K562 (cell line): ENCODE data around the gene TP53I13. TPM values are rescaled to one million over a fixed set of nuclear protein-coding genes. Genes with fewer than 3 reads are reported as not detected.

ENCODE experiments used
- ATAC-seq: fragments of 200-7000 bp; cut with Tn5 transposase; 3 replicates; pipeline ENCODE4 v1.9.1; 2020; ENCODE audit warnings: moderate library complexity
- BruUV-seq: library from RNA; stranded (reverse); fragments of 400-500 nt; replicated peaks from 2 replicates; lab custom pipeline; 2021; lab: Mats Ljungman, UMichigan
- CTCF ChIA-PET: fragments of 300-600 bp; formaldehyde crosslinking; extraction: SDS; loops from one replicate; lab custom pipeline; 2021; ENCODE audit warnings: low intra/inter-chr PET ratio; lab: Yijun Ruan, JAX
- POLR2A ChIA-PET: fragments of 300-600, 350-650 bp; sonication (Branson Sonifier 250); formaldehyde crosslinking; extraction: SDS; loops from one replicate; lab custom pipeline; 2021; ENCODE audit warnings: antibody characterized with exemption, inconsistent platforms; lab: Yijun Ruan, JAX
- DNase-seq, 4 experiments: peaks; one replicate each; pipeline versions ENCODE4 v3.0.0 to v3.0.0-alpha.2; 2011 to 2018; ENCODE audit warnings: low spot score in 3 of 4, mixed read lengths in 3 of 4; ENCODE audit errors: extremely low read depth in 1 of 4
- FAIRE-seq: peaks from 2 replicates; lab custom pipeline; 2011; peaks lifted over from hg19 to GRCh38; lab: Jason Lieb, UNC
- H2AFZ ChIP-seq: 2 replicates; pipeline ENCODE4 v1.6.0; 2011; ENCODE audit warnings: low read depth, low read length, control low read depth, inconsistent platforms
- H3K27ac ChIP-seq: fragments of 200-600 bp; 3 replicates; pipeline ENCODE4 v1.8.0; 2011; ENCODE audit warnings: low read depth, mild to moderate bottlenecking, control low read depth, inconsistent platforms, low read length, moderate library complexity, mixed read lengths; ENCODE audit errors: extremely low read depth
- H3K27me3 ChIP-seq, 2 experiments: fragments of 300-600 bp in 1 of 2; 2 replicates in 1 of 2; 3 replicates in 1 of 2; pipeline versions ENCODE4 v1.6.0 to v1.8.0; 2011; ENCODE audit warnings: inconsistent platforms in 2 of 2, low read length in 2 of 2, mild to moderate bottlenecking in 1 of 2, mixed read lengths in 1 of 2, moderate library complexity in 1 of 2; ENCODE audit not compliant: control insufficient read depth in 2 of 2, insufficient read depth in 2 of 2
- H3K36me3 ChIP-seq: fragments of 300-600 bp; 3 replicates; pipeline ENCODE4 v1.8.0; 2011; ENCODE audit warnings: mild to moderate bottlenecking, low read length, inconsistent platforms; ENCODE audit not compliant: control insufficient read depth, insufficient read depth
- H3K4me1 ChIP-seq, 2 experiments: fragments of 200-600 bp in 1 of 2; replicated peaks in 1 of 2; 2 replicates in 1 of 2; 3 replicates in 1 of 2; pipeline versions ENCODE4 v1.5.1 to v1.8.0; 2011; ENCODE audit warnings: inconsistent platforms in 2 of 2, low read length in 2 of 2, mild to moderate bottlenecking in 1 of 2, mixed read lengths in 1 of 2, moderate library complexity in 1 of 2; ENCODE audit not compliant: control insufficient read depth in 2 of 2, insufficient read depth in 2 of 2
- H3K4me2 ChIP-seq: 2 replicates; pipeline ENCODE4 v1.6.1; 2011; ENCODE audit warnings: low read length, control low read depth, inconsistent platforms, mixed read lengths; ENCODE audit not compliant: insufficient read depth
- H3K4me3 ChIP-seq: fragments of 200-600 bp; sonication (generic), shearing (Covaris generic); 2 replicates; pipeline ENCODE4 v1.5.1; 2016; ENCODE audit warnings: control low read depth, inconsistent platforms
- H3K79me2 ChIP-seq: fragments of 200-600 bp; 3 replicates; pipeline ENCODE4 v1.8.0; 2011; ENCODE audit warnings: low read length, inconsistent platforms; ENCODE audit not compliant: control insufficient read depth, insufficient read depth
- H3K9ac ChIP-seq, 2 experiments: 2 replicates each; pipeline versions ENCODE4 v1.6.0 to v1.6.1; 2011; ENCODE audit warnings: low read depth in 2 of 2, low read length in 2 of 2, control low read depth in 1 of 2, inconsistent platforms in 1 of 2, mild to moderate bottlenecking in 1 of 2, mixed read lengths in 1 of 2; ENCODE audit not compliant: insufficient read depth in 1 of 2
- H3K9me1 ChIP-seq: one replicate; pipeline ENCODE4 v1.6.0; 2011; ENCODE audit warnings: inconsistent platforms, mild to moderate bottlenecking, low read length, moderate library complexity; ENCODE audit not compliant: control insufficient read depth, insufficient read depth
- H3K9me3 ChIP-seq: replicated peaks from 2 replicates; pipeline ENCODE4 v1.5.1; 2011; ENCODE audit warnings: low read depth, low read length, inconsistent platforms; ENCODE audit not compliant: control insufficient read depth, insufficient read depth
- H4K20me1 ChIP-seq: replicated peaks from 2 replicates; pipeline ENCODE4 v1.6.1; 2011; ENCODE audit warnings: low read length, inconsistent platforms, mixed read lengths; ENCODE audit not compliant: control insufficient read depth, insufficient read depth
- EGR1 ChIP-seq: fragments of 450-650 bp; conservative IDR thresholded peaks from 2 replicates; pipeline ENCODE4 v1.6.1; 2017; ENCODE audit warnings: mild to moderate bottlenecking
- EWSR1 ChIP-seq: fragments of 450-650 bp; IDR thresholded peaks from 2 replicates; pipeline ENCODE4 v1.6.1; 2018; ENCODE audit warnings: borderline replicate concordance, mild to moderate bottlenecking, low read depth, moderate library complexity; ENCODE audit not compliant: partially characterized antibody
- RBFOX2 ChIP-seq: fragments of 200-400 bp; formaldehyde crosslinking; IDR thresholded peaks from 2 replicates; pipeline ENCODE4 v1.6.1; 2017; ENCODE audit warnings: low read depth, mild to moderate bottlenecking, low read length, moderate library complexity
- WGBS: fragments of 100-300 bp; shearing (Covaris generic); methylation state at CpG from one replicate; pipeline ENCODE4 v1.1.6; 2016; ENCODE audit warnings: low coverage, mixed read lengths; ENCODE audit not compliant: insufficient coverage; ENCODE audit errors: missing lambda C conversion rate; 5-methylcytosine and 5-hydroxymethylcytosine counted together
- in situ Hi-C: fragments of 300-500 bp; cut with MboI; formaldehyde crosslinking; loops from 4 replicates; pipeline ENCODE4 v1.15.0; 2018; ENCODE audit warnings: inconsistent platforms, mixed read lengths
- intact Hi-C: fragments of 100-400 bp; cut with micrococcal nuclease; formaldehyde crosslinking; loops from 2 replicates; pipeline ENCODE4 v1.14.2; 2022
- polyA plus RNA-seq, 8 experiments: library from polyadenylated mRNA; depleted of rRNA in 4 of 8; stranded (reverse) in 5 of 8; unstranded in 3 of 8; fragments of >200 nt; fragmentation: Nextera tagmentation in 2 of 8; fragmentation: Illumina TruSeq in 1 of 8; extraction: Ambion mirVana in 2 of 8; extraction: Trizol in 1 of 8; gene quantifications; 2 replicates each; pipeline versions ENCODE4 v1.2.1 to v1.2.3, GENCODE V29; 2011 to 2014; ENCODE audit warnings: inconsistent platforms in 1 of 8, missing spikeins in 1 of 8
- total RNA-seq, 7 experiments: library from RNA; depleted of rRNA in 6 of 7; stranded (reverse); fragments of >200 nt in 6 of 7; fragmentation: Illumina TruSeq in 2 of 7; extraction: Trizol in 2 of 7; gene quantifications; 2 replicates each; pipeline versions ENCODE4 v1.2.1 to v1.2.3, GENCODE V29; 2011 to 2021; ENCODE audit warnings: low replicate concordance in 1 of 7

Gene TP53I13
- total and polyA plus RNA-seq, 9 of the 15 experiments (the other 6 are each of a cell fraction or from before 2014, with no cell fraction given): 0.08 to 28.3 (median 9.1) TPM

GRCh38 chr17:29573871-29574731 is 5.6 kb downstream of the TP53I13 start:
- peaks cover 3 to 57% of the 10 kb centered on the region in 2 experiments; a peak in 4 of 5 replicates for H3K4me1 ChIP-seq
- H3K79me2 ChIP-seq: no peaks in the 10 kb centered on the region
- CTCF ChIA-PET: no interaction called here
- in situ Hi-C loops: no loop called here
- BruUV-seq: no TSS peak
- H3K36me3 ChIP-seq: peaks cover 49% of the 10 kb centered on the region; the same call in 2 of the 3 replicates
- FAIRE-seq (no peak), ATAC-seq (no peak), DNase-seq (no peak)
- intact Hi-C loops: no loop called here
- H3K4me2 ChIP-seq: no peak overlapping the region
- no peak overlapping the region for H3K4me3 ChIP-seq
- POLR2A ChIA-PET: interaction anchor here (0.8 to 1.4 kb wide), 2 partner anchors 12 kb away, joined by 4 to 7 read pairs; no protein-coding TSS in a partner anchor
- TF ChIP-seq RBFOX2: peak; percentile 39; the same call in 1 of the 2 replicates
- TF ChIP-seq EGR1: peak; percentile 43; the same call in 1 of the 2 replicates
- no peak for TF ChIP-seq EWSR1
- peak overlapping the region in 1 of 2 experiments; percentile 75; a peak in 2 of 4 replicates for H3K9ac ChIP-seq
- H3K9me3 ChIP-seq: no peaks in the 10 kb centered on the region
- no peak overlapping the region for H3K27ac ChIP-seq
- no peaks in the 10 kb centered on the region for H4K20me1 ChIP-seq
- H2AFZ ChIP-seq: no peak overlapping the region
- peaks cover 3% of the 10 kb centered on the region for H3K9me1 ChIP-seq
- 86% methylated on average over 12 of the region's 14 CpGs for WGBS
- no peaks in the 10 kb centered on the region for H3K27me3 ChIP-seq
